SK-N-SH treated with all-trans-retinoic acid at 6 μM for 48 hours (cell line): Measurements from ENCODE around the gene COPS7A.

Experiments
- ATAC-seq: fragments of 200-7000 bp; cut with Tn5 transposase; 3 replicates; pipeline ENCODE4 v1.9.1; 2020; ENCODE audit warnings: mild to moderate bottlenecking, moderate library complexity
- ARNTL ChIP-seq: fragments of 450-650 bp; formaldehyde crosslinking; IDR thresholded peaks from 2 replicates; pipeline ENCODE4 v1.5.0; 2020; ENCODE audit warnings: low read depth, mild to moderate bottlenecking, moderate library complexity, borderline replicate concordance
- CREB5 ChIP-seq: fragments of 250-450 bp; sonication (Bioruptor Pico); IDR thresholded peaks from 2 replicates; pipeline ENCODE4 v1.5.1; 2020; ENCODE audit warnings: low read depth, mild to moderate bottlenecking, moderate library complexity
- CSDC2 ChIP-seq: fragments of 250-450 bp; sonication (Bioruptor Pico); IDR thresholded peaks from 2 replicates; pipeline ENCODE4 v1.5.0; 2020; ENCODE audit warnings: mild to moderate bottlenecking, moderate library complexity
- ESRRG ChIP-seq: fragments of 250-450 bp; sonication (Bioruptor Pico); IDR thresholded peaks from 2 replicates; pipeline ENCODE4 v1.6.1; 2021; ENCODE audit warnings: mild to moderate bottlenecking
- ISL1 ChIP-seq: fragments of 250-450 bp; sonication (Bioruptor Pico); IDR thresholded peaks from 2 replicates; pipeline ENCODE4 v2.1.2; 2022; ENCODE audit warnings: mild to moderate bottlenecking, moderate library complexity
- PATZ1 ChIP-seq: fragments of 250-450 bp; sonication (Bioruptor Pico); IDR thresholded peaks from 2 replicates; pipeline ENCODE4 v1.8.0; 2020; ENCODE audit warnings: mild to moderate bottlenecking, moderate library complexity, borderline replicate concordance
- PPARA ChIP-seq: fragments of 250-450 bp; sonication (Bioruptor Pico); IDR thresholded peaks from 2 replicates; pipeline ENCODE4 v1.5.0; 2020; ENCODE audit warnings: mild to moderate bottlenecking, borderline replicate concordance
- SNAI2 ChIP-seq: fragments of 250-450 bp; sonication (Bioruptor Pico); IDR thresholded peaks from 2 replicates; pipeline ENCODE4 v1.5.0; 2020; ENCODE audit warnings: mild to moderate bottlenecking, moderate library complexity
- TCF4 ChIP-seq: fragments of 250-450 bp; sonication (Bioruptor Pico); IDR thresholded peaks from 2 replicates; pipeline ENCODE4 v1.8.0; 2021; ENCODE audit warnings: mild to moderate bottlenecking, moderate library complexity, borderline replicate concordance
- TOX ChIP-seq: fragments of 250-450 bp; sonication (Bioruptor Pico); IDR thresholded peaks from 2 replicates; pipeline ENCODE4 v1.8.0; 2021; ENCODE audit warnings: mild to moderate bottlenecking, moderate library complexity, borderline replicate concordance
- TSHZ2 ChIP-seq: fragments of 250-450 bp; sonication (Bioruptor Pico); IDR thresholded peaks from 2 replicates; pipeline ENCODE4 v1.5.0; 2020; ENCODE audit warnings: mild to moderate bottlenecking, moderate library complexity
- ZC3H10 ChIP-seq: fragments of 250-450 bp; sonication (Bioruptor Pico); IDR thresholded peaks from 2 replicates; pipeline ENCODE4 v1.5.1; 2021; ENCODE audit warnings: mild to moderate bottlenecking, moderate library complexity
- ZFP3 ChIP-seq: fragments of 250-450 bp; sonication (Bioruptor Pico); IDR thresholded peaks from 2 replicates; pipeline ENCODE4 v1.5.0; 2020; ENCODE audit warnings: mild to moderate bottlenecking, moderate library complexity
- ZFP30 ChIP-seq: fragments of 450-650 bp; formaldehyde crosslinking; IDR thresholded peaks from 2 replicates; pipeline ENCODE4 v1.5.0; 2022; ENCODE audit warnings: mild to moderate bottlenecking, moderate library complexity
- ZNF565 ChIP-seq: fragments of 450-650 bp; formaldehyde crosslinking; conservative IDR thresholded peaks from 2 replicates; pipeline ENCODE4 v1.5.0; 2020; ENCODE audit warnings: low read depth, mild to moderate bottlenecking, moderate library complexity
- ZNF70 ChIP-seq: fragments of 450-650 bp; formaldehyde crosslinking; IDR thresholded peaks from 2 replicates; pipeline ENCODE4 v1.5.0; 2020; ENCODE audit warnings: mild to moderate bottlenecking, moderate library complexity
- ZNF8 ChIP-seq: fragments of 450-650 bp; formaldehyde crosslinking; IDR thresholded peaks from 2 replicates; pipeline ENCODE4 v1.5.0; 2020; ENCODE audit warnings: mild to moderate bottlenecking, moderate library complexity

The COPS7A gene

GRCh38 chr12:6748761-6749160 lies 24.9 kb downstream of the COPS7A start:
- ATAC-seq = no peak
- TF ChIP-seq ARNTL (CRISPR knock-in tag) (no peak), ESRRG (CRISPR knock-in tag) (no peak)
- TF ChIP-seq, all 23 proteins: peak for 0

- TF ChIP-seq ZNF565 (CRISPR knock-in tag) = no peak
- no peak for ATAC-seq
Observed at GRCh38 chr12:6750506-6750905, 26.7 kb downstream of the COPS7A start.

- TF ChIP-seq ZNF8 (CRISPR knock-in tag) = no peak
- TF ChIP-seq ZC3H10 (CRISPR knock-in tag) = no peak
- no peak for TF ChIP-seq ZNF565 (CRISPR knock-in tag)
- no peak for TF ChIP-seq ISL1 (CRISPR knock-in tag)
- ATAC-seq = no peak
Observed at GRCh38 chr12:6751767-6752166, 27.9 kb downstream of the COPS7A start.

GRCh38 chr12:6752167-6752920 lies 28.5 kb downstream of the COPS7A start:
- peak; percentile 56 for ATAC-seq
- no peak for TF ChIP-seq ZFP30 (CRISPR knock-in tag)
- no peak for TF ChIP-seq ESRRG (CRISPR knock-in tag)
- no peak for TF ChIP-seq TSHZ2 (CRISPR knock-in tag)
- no peak for TF ChIP-seq TOX (CRISPR knock-in tag)
- TF ChIP-seq ZNF565 (CRISPR knock-in tag) = no peak
- TF ChIP-seq CSDC2 (CRISPR knock-in tag) = no peak
- TF ChIP-seq ZNF8 (CRISPR knock-in tag) = no peak
- no peak for TF ChIP-seq ZC3H10 (CRISPR knock-in tag)
- no peak for TF ChIP-seq PATZ1
- TF ChIP-seq ARNTL (CRISPR knock-in tag) = no peak
- TF ChIP-seq TCF4 (CRISPR knock-in tag) = no peak
- no peak for TF ChIP-seq SNAI2 (CRISPR knock-in tag)
- TF ChIP-seq CREB5 (CRISPR knock-in tag) = no peak
- no peak for TF ChIP-seq ZNF70 (CRISPR knock-in tag)
- TF ChIP-seq ISL1 (CRISPR knock-in tag) = no peak
- no peak for TF ChIP-seq ZFP3 (CRISPR knock-in tag)

- TF ChIP-seq PATZ1 (peak; percentile 93; the same call in 1 of the 2 replicates), ZC3H10 (CRISPR knock-in tag) (0 out of 2 replicates have a peak, but pooled peaks have one; percentile 14), PPARA (CRISPR knock-in tag) (no peak), ZFP3 (CRISPR knock-in tag) (peak; percentile 43; the same call in 1 of the 2 replicates)
- TF ChIP-seq, all 23 proteins: peak for 3
Observed at GRCh38 chr12:6752921-6753771, 29.3 kb downstream of the COPS7A start, which contains the start of gene MLF2. MLF2 (minus strand) TSS chr12:6753141; CDS start chr12:6752334, 807 bp downstream.

More at GRCh38 chr12:6752921-6753771, 29.3 kb downstream of the COPS7A start, which contains the start of gene MLF2:
- peak; percentile 91 for ATAC-seq
